Liver (tissue), 9 donors: ENCODE measurements around the gene RTN4RL2. TPM values are rescaled to one million over a fixed set of nuclear protein-coding genes. Genes with fewer than 3 reads are reported as not detected.

Experiments used
- DNase-seq: peaks from one replicate; pipeline ENCODE4 v3.0.0-alpha.2; 2017; ENCODE audit warnings: low spot score
- H3K27ac ChIP-seq, 2 donors: one replicate each; pipeline ENCODE4 v1.7.0; 2013; ENCODE audit warnings: inconsistent platforms in 2 of 2, low read length in 2 of 2, control low read depth in 1 of 2, low read depth in 1 of 2, mild to moderate bottlenecking in 1 of 2
- H3K27me3 ChIP-seq, 4 donors: one replicate each; pipeline versions ENCODE4 v1.6.1 to v1.7.0; 2013; ENCODE audit warnings: low read length in 3 of 4, inconsistent platforms in 1 of 4, mild to moderate bottlenecking in 1 of 4, moderate library complexity in 1 of 4; ENCODE audit not compliant: control insufficient read depth in 4 of 4, insufficient read depth in 4 of 4
- H3K36me3 ChIP-seq, 4 donors: one replicate each; pipeline versions ENCODE4 v1.6.1 to v1.7.0; 2013; ENCODE audit warnings: low read length in 3 of 4, mild to moderate bottlenecking in 3 of 4, low read depth in 1 of 4, moderate library complexity in 1 of 4; ENCODE audit not compliant: control insufficient read depth in 4 of 4, insufficient read depth in 3 of 4
- H3K4me1 ChIP-seq, 4 donors: one replicate each; pipeline versions ENCODE4 v1.6.1 to v1.7.0; 2013; ENCODE audit warnings: low read length in 3 of 4, mild to moderate bottlenecking in 3 of 4, moderate library complexity in 1 of 4; ENCODE audit not compliant: control insufficient read depth in 4 of 4, insufficient read depth in 4 of 4
- H3K4me3 ChIP-seq, 3 donors: one replicate each; pipeline versions ENCODE4 v1.6.1 to v1.7.0; 2013; ENCODE audit warnings: low read length in 3 of 3, control low read depth in 1 of 3, low read depth in 1 of 3, mild to moderate bottlenecking in 1 of 3
- H3K9ac ChIP-seq, 2 donors: one replicate each; pipeline ENCODE4 v1.7.0; 2013; ENCODE audit warnings: low read length in 2 of 2, mild to moderate bottlenecking in 2 of 2, moderate library complexity in 2 of 2, control low read depth in 1 of 2, low read depth in 1 of 2
- H3K9me3 ChIP-seq, 4 donors: one replicate each; pipeline versions ENCODE4 v1.6.1 to v1.7.0; 2013; ENCODE audit warnings: low read length in 3 of 4; ENCODE audit not compliant: control insufficient read depth in 4 of 4
- ATF3 ChIP-seq: IDR thresholded peaks from 2 replicates; pipeline ENCODE4 v1.6.1; 2016; ENCODE audit warnings: antibody characterized with exemption
- CTCF ChIP-seq: fragments of 150-350 bp; IDR thresholded peaks from 2 replicates; pipeline ENCODE4 v1.5.1; 2017; ENCODE audit warnings: improper control_type of control experiment, low read depth, low read length; ENCODE audit not compliant: missing input control
- EGR1 ChIP-seq, 2 donors: IDR thresholded peaks; 2 replicates each; pipeline ENCODE4 v1.6.1; 2016 to 2018; ENCODE audit warnings: antibody characterized with exemption in 2 of 2, low read depth in 2 of 2
- FOXA1 ChIP-seq: IDR thresholded peaks from 2 replicates; pipeline ENCODE4 v1.6.1; 2016; ENCODE audit warnings: antibody characterized with exemption
- FOXA2 ChIP-seq: IDR thresholded peaks from 2 replicates; pipeline ENCODE4 v1.6.1; 2016; ENCODE audit warnings: antibody characterized with exemption
- GABPA ChIP-seq, 2 donors: IDR thresholded peaks in 1 of 2; conservative IDR thresholded peaks in 1 of 2; 2 replicates each; pipeline ENCODE4 v1.6.1; 2016; ENCODE audit warnings: antibody characterized with exemption in 2 of 2, mild to moderate bottlenecking in 1 of 2, moderate library complexity in 1 of 2
- HNF4A ChIP-seq, 2 donors: conservative IDR thresholded peaks; 2 replicates each; pipeline ENCODE4 v1.6.1; 2016; ENCODE audit warnings: antibody characterized with exemption in 2 of 2, mild to moderate bottlenecking in 2 of 2
- HNF4G ChIP-seq: IDR thresholded peaks from 2 replicates; pipeline ENCODE4 v1.6.1; 2016; ENCODE audit warnings: antibody characterized with exemption
- JUND ChIP-seq, 2 donors: IDR thresholded peaks; 2 replicates each; pipeline ENCODE4 v1.6.1; 2016; ENCODE audit warnings: antibody characterized with exemption in 2 of 2
- MAX ChIP-seq: IDR thresholded peaks from 2 replicates; pipeline ENCODE4 v1.6.1; 2016; ENCODE audit warnings: antibody characterized with exemption
- NR2F2 ChIP-seq: IDR thresholded peaks from 2 replicates; pipeline ENCODE4 v1.6.1; 2016; ENCODE audit warnings: antibody characterized with exemption
- RAD21 ChIP-seq, 2 donors: IDR thresholded peaks; 2 replicates each; pipeline ENCODE4 v1.6.1; 2016; ENCODE audit warnings: antibody characterized with exemption in 2 of 2, mild to moderate bottlenecking in 2 of 2
- REST ChIP-seq: IDR thresholded peaks from 2 replicates; pipeline ENCODE4 v1.6.1; 2016; ENCODE audit warnings: antibody characterized with exemption, mild to moderate bottlenecking
- RXRA ChIP-seq, 2 donors: IDR thresholded peaks; 2 replicates each; pipeline ENCODE4 v1.6.1; 2017 to 2018; ENCODE audit warnings: antibody characterized with exemption in 2 of 2, mild to moderate bottlenecking in 1 of 2
- SP1 ChIP-seq: IDR thresholded peaks from 2 replicates; pipeline ENCODE4 v1.6.1; 2018; ENCODE audit warnings: antibody characterized with exemption, mild to moderate bottlenecking
- TAF1 ChIP-seq: conservative IDR thresholded peaks from 2 replicates; pipeline ENCODE4 v1.6.1; 2016; ENCODE audit warnings: antibody characterized with exemption, mild to moderate bottlenecking
- YY1 ChIP-seq: IDR thresholded peaks from 2 replicates; pipeline ENCODE4 v1.6.1; 2016; ENCODE audit warnings: antibody characterized with exemption, mild to moderate bottlenecking
- ZBTB33 ChIP-seq: IDR thresholded peaks from 2 replicates; pipeline ENCODE4 v1.6.1; 2016; ENCODE audit warnings: antibody characterized with exemption
- WGBS: extraction: QIAGEN DNeasy Blood & Tissue Kit; methylation state at CpG from one replicate; pipeline ENCODE4 v1.1.7; 2013; 5-methylcytosine and 5-hydroxymethylcytosine counted together
- polyA plus RNA-seq, 2 donors: library from polyadenylated mRNA; stranded (reverse) in 1 of 2; unstranded in 1 of 2; fragments of 200-250 nt in 1 of 2; fragments of >200 nt in 1 of 2; fragmentation: Nextera tagmentation in 1 of 2; extraction: Ambion mirVana in 1 of 2; gene quantifications; one replicate each; pipeline versions ENCODE4 v1.2.1 to v1.2.3, GENCODE V29; 2013 to 2015
- total RNA-seq, 2 donors: library from RNA; depleted of rRNA; stranded (reverse); fragments of >200 nt; gene quantifications; one replicate each; pipeline ENCODE4 v1.2.3, GENCODE V29; 2014
- donor health status: healthy.
- donor health status: healthy.
- donor health status: healthy.
- donor health status: healthy.
- donor health status: healthy.

RTN4RL2 gene
- total and polyA plus RNA-seq, 4 donors, result 0.75 to 18.1 (median 3.2) TPM

GRCh38 chr11:57502376-57502775, 42.0 kb downstream of the RTN4RL2 start:
- H3K4me1 ChIP-seq, result peaks cover 42 to 71% (median 64%) of the 10 kb centered on the region in 4 donors
- no peak overlapping the region for H3K9ac ChIP-seq
- no peak overlapping the region for H3K4me3 ChIP-seq
- peaks cover 0 to 14% (median 9%) of the 10 kb centered on the region in 4 donors for H3K36me3 ChIP-seq
- no peak for DNase-seq
- H3K27ac ChIP-seq, result peak overlapping the region; percentile 79 to 82
- H3K27me3 ChIP-seq, result no peaks in the 10 kb centered on the region
- TF ChIP-seq ATF3 (no peak), MAX (no peak), NR2F2 (no peak), EGR1 (IDR thresholded peaks at IDR 0.05; ENCODE audit: low read depth in 2 of 2) (no peak), GABPA (IDR thresholded peaks at IDR 0.05 in 1 of 2, conservative IDR thresholded peaks at IDR 0.05 in 1 of 2) (no peak), SP1 (no peak), REST (no peak), HNF4G (no peak), FOXA1 (no peak), RAD21 (IDR thresholded peaks at IDR 0.05) (no peak), JUND (IDR thresholded peaks at IDR 0.05) (no peak), ZBTB33 (no peak), FOXA2 (no peak), HNF4A (conservative IDR thresholded peaks at IDR 0.05) (no peak), YY1 (no peak), TAF1 (no peak), CTCF (no peak), RXRA (IDR thresholded peaks at IDR 0.05) (no peak)
- H3K9me3 ChIP-seq, result no peaks in the 10 kb centered on the region
- 74% methylated on average over 3 of the region's 3 CpGs for WGBS
